Omental fat pad (tissue), 4 donors: ENCODE results near the gene GPATCH8. TPM values are rescaled to one million over a fixed set of nuclear protein-coding genes. Genes with fewer than 3 reads are reported as not detected.
A peak's percentile ranks its signal among the peaks of the same experiment; 100 is the strongest.

ENCODE experiments used
- ATAC-seq: fragments of 150-250 bp; one replicate; pipeline ENCODE4 v1.9.1; 2016; ENCODE audit warnings: mild to moderate bottlenecking, moderate library complexity; ENCODE audit not compliant: low FRiP score
- DNase-seq: peaks from one replicate; pipeline ENCODE4 v3.0.0-alpha.2; 2019; ENCODE audit warnings: low spot score
- total RNA-seq, 4 donors: library from RNA; depleted of rRNA; stranded (reverse); fragments of >200 nt; gene quantifications; one replicate each; pipeline ENCODE4 v1.1.0, GENCODE V29; 2016
- TF ChIP-seq, protein P1 (sequence below), 3 donors: fragments of 450-650 bp; IDR thresholded peaks; one replicate each; pipeline ENCODE4 v1.5.1; 2016 to 2017; ENCODE audit warnings: antibody characterized with exemption in 3 of 3, mild to moderate bottlenecking in 3 of 3, moderate library complexity in 2 of 3

The GPATCH8 gene
- total RNA-seq, 4 donors from 2014 or later = 25.7 to 58.5 (median 34.6) TPM

DNA sequence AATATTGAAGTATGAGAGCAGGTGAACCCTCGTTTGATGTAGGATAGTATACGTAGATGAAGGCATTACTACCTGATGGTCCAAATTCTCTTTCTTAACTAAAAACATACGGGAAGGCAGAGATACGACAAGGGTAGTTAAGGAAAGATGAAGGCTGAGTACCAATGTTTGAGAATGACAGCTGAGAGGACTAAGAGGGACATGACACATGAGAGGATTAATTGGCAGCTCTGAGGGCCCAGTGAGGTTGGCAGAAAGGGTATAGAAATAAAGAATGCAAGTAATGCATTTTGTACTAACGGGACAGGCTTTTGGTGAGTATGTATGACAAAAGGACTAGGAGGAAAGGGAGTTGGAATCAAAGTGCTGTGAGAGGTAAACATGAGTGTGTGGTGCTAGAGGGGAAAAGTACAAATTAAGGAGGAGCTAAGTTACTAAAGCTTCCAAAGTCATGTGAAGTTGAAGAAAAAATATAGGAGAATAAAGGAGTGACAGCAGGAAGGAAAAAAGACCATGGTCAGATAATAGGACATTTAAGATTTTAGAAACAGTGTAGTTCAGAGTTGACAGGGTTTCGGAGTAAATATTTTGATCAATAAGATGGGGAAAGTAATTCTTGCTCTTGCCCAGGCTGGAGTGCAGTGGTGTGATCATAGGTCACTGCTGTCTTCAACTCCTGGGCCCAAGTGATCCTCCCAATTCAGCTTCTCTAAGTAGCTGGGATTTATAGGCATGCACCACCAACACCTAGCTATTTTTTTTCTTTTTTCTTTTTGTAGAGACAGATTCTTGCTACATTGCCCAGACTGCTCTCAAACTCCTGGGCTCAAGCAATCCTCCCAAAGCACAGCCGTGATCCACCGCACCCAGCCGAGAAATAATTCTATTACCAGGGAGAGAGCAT lies 70.7 kb downstream of the GPATCH8 start:
- ATAC-seq (no peak), DNase-seq (no peak)
- TF ChIP-seq, protein P1, sequence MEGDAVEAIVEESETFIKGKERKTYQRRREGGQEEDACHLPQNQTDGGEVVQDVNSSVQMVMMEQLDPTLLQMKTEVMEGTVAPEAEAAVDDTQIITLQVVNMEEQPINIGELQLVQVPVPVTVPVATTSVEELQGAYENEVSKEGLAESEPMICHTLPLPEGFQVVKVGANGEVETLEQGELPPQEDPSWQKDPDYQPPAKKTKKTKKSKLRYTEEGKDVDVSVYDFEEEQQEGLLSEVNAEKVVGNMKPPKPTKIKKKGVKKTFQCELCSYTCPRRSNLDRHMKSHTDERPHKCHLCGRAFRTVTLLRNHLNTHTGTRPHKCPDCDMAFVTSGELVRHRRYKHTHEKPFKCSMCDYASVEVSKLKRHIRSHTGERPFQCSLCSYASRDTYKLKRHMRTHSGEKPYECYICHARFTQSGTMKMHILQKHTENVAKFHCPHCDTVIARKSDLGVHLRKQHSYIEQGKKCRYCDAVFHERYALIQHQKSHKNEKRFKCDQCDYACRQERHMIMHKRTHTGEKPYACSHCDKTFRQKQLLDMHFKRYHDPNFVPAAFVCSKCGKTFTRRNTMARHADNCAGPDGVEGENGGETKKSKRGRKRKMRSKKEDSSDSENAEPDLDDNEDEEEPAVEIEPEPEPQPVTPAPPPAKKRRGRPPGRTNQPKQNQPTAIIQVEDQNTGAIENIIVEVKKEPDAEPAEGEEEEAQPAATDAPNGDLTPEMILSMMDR (IDR thresholded peaks at IDR 0.05) = no peak

DNA sequence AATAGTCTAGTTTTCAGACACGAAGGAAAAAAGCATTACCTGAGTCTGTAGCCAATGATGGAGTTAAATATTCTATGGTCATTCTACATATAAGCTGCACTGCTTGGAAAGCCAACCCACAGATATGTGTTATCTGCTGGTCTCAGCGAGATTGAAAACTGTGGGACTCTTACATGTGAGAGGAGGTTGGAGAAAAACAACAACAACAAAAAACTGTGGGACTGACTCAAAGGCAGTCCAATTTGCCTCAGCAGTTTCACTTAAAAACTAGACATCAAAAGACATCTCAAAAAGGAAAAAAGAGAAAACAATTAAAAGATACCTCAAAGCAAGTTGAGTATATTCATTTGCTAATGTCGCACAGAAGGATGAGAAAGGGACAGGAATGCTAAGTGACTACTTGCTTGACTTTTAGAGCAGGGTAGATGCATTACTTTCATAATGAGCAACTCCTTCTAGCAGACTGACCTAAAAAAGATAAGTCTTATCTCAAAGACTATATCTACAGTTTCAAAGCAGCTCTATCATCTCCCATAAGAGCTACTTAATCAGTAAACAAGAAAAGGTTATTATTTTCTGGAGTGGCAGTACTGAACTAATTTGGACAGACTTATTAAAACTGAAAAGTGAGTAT lies 78.3 kb downstream of the GPATCH8 start:
- no peak for DNase-seq
- no peak for ATAC-seq
- TF ChIP-seq, protein P1 (IDR thresholded peaks at IDR 0.05) = no peak

DNA sequence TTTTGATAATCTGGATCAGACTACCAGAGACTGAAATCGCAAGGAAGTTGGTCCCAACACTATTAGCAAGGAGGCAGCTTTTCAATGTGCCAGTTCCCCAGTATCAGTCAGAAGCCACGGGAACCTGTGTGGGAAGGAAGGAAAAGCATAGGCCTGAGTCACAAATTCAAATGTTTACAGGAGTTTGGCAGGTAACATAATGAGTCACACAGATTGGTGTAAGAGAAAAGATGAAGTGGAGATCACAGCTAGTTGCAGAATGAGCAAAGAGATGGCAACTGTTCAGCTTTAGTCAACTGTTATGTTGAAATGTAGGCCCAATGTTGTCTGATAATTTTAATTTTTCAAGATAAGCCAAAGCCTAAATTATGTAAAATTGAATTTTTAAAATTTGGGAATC lies 85.7 kb downstream of the GPATCH8 start:
- DNase-seq = no peak
- TF ChIP-seq, protein P1 (IDR thresholded peaks at IDR 0.05) = no peak
- ATAC-seq = peak; percentile 94

DNA sequence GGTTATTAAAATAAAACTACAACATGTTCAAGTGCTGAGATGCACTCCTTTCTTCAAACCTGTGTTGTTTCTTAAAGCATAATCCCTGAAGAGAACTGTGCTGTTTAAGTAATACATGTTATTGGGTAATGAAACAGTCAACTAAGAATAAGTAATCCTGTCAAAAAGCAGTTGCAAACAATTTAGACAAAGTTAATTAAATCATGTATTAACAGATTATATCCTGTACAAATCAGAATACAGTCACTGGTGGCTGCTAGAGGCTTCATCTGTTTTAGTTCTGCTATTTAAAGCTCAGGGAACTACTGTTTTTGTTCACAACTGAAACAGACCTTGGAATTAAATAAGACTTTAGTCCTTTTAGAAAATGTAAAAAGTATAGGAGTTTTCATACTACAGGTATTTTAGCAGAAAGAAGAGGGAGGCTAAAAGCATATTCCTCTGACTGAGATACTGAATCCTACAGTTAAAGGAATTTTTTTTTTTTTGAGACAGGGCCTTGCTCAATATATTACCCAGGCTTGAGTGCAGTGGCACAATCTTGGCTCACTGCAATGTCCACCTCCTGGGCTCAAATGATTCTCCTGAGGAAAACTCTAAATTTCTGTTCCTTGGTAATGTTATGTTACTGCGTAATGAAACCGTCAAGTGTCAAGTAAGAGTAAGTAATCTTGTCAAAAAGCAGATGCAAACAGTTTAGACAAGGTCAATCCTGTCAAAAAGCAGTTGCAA lies 86.5 kb downstream of the GPATCH8 start:
- DNase-seq = no peak
- TF ChIP-seq, protein P1 (IDR thresholded peaks at IDR 0.05) = no peak
- peak; percentile 70 for ATAC-seq

DNA sequence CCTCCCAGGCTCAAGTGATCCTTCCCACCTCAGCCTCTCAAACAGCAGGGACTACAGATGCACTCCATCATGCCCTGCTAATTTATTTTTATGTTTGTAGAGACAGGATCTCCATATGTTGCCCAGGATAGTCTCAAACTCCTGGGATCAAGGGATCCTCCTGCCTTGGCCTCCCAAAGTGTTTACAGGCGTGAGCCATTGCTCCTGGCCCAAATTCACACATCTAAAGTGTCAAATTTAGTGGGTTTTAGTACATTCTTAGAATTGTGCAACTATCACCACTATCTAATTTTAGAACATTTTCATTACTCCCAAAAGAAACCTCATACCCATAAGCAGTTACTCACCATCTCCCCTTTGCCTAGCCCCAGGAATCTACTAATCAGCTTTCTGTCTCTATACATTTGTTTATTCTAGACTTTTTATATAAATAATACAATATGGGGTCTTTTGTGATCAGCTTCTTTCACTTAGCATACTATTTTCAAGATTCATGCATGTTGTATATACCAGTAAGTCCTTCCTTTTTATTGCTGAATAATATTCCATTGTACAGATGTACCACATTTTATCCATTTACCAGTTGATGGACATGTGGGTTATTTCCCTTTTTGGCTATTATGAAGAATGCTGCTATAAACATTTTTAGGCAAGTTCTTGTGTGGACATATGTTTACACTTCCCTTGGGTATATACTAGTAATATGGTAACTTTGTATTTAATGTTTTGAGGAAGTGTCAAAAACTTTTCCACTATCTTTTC lies 88.6 kb downstream of the GPATCH8 start:
- TF ChIP-seq, protein P1 (IDR thresholded peaks at IDR 0.05) = no peak
- ATAC-seq (no peak), DNase-seq (no peak)

DNA sequence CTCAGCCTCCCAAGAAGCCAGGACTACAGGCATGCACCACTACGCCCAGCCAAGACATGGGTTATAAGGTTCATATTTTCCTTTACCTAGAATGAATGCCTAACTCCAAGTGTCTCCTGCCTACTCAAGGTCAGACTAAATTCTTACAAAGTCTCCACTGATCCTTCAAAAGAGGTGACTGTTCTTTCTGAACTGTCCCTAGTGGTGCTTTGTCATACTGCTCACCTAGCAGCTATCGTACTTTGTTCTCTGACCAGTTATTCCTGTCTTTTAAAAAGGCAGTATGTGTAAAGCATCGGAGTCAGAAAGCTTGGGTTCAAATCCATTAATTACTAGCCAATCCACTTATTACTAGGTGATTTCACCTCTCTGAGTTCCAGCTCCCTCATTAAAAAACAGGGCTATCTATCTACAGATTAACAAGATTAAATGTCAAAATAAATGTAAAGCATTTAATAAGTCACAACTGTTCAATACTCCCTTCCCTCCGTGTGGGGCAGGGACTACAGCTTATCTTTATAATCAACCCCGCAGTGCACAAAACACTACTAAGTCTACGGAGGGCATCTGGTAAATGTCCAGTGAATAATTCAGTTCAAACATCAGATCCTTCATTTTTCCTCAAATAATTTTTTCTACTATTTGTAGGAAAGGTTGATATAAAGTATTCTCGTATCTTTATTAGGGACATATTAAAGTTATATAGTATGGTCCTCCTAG lies 93.7 kb downstream of the GPATCH8 start:
- no peak for ATAC-seq
- no peak for DNase-seq
- TF ChIP-seq, protein P1 (IDR thresholded peaks at IDR 0.05) = no peak
